Neuronal stem cell (in vitro differentiated cells): ENCODE measurements around the gene KDM5B.
"Not testable (repeated sequence)": the region's sequence is repeated elsewhere in the genome, so short reads cannot be mapped to it uniquely, and the experiment has no call there.

Experiments
- DNase-seq: peaks from one replicate; pipeline ENCODE4 v3.0.0-alpha.2; 2013; ENCODE audit warnings: low spot score
- H2AFZ ChIP-seq: one replicate; pipeline ENCODE4 v1.6.1; 2013; ENCODE audit warnings: mild to moderate bottlenecking, low read length, inconsistent platforms
- H2AK5ac ChIP-seq: 2 replicates; pipeline ENCODE4 v1.6.1; 2013; ENCODE audit warnings: low read depth, mild to moderate bottlenecking, inconsistent platforms, low read length, moderate library complexity, mixed read lengths
- H2BK120ac ChIP-seq: 2 replicates; pipeline ENCODE4 v1.6.1; 2013; ENCODE audit warnings: low read depth, mild to moderate bottlenecking, inconsistent platforms, low read length, moderate library complexity, mixed read lengths
- H2BK12ac ChIP-seq: one replicate; pipeline ENCODE4 v1.6.1; 2013; ENCODE audit warnings: low read length, inconsistent platforms
- H2BK15ac ChIP-seq: 2 replicates; pipeline ENCODE4 v1.6.1; 2013; ENCODE audit warnings: mild to moderate bottlenecking, low read length, inconsistent platforms, mixed read lengths
- H2BK5ac ChIP-seq: one replicate; pipeline ENCODE4 v1.6.1; 2013; ENCODE audit warnings: inconsistent platforms, mild to moderate bottlenecking, low read length, moderate library complexity
- H3K14ac ChIP-seq: one replicate; pipeline ENCODE4 v1.6.1; 2013; ENCODE audit warnings: low read length, inconsistent platforms
- H3K18ac ChIP-seq: 2 replicates; pipeline ENCODE4 v1.6.1; 2013; ENCODE audit warnings: low read length, inconsistent platforms
- H3K23ac ChIP-seq: 2 replicates; pipeline ENCODE4 v1.6.1; 2013; ENCODE audit warnings: low read depth, mild to moderate bottlenecking, mixed read lengths, low read length, inconsistent platforms; ENCODE audit not compliant: poor library complexity
- H3K27ac ChIP-seq: replicated peaks from 3 replicates; pipeline ENCODE4 v1.5.1; 2013; ENCODE audit warnings: low read length, inconsistent platforms
- H3K27me3 ChIP-seq, 3 experiments: 2 replicates each; pipeline ENCODE4 v1.6.1; 2013; ENCODE audit warnings: low read length in 3 of 3, mild to moderate bottlenecking in 2 of 3, inconsistent platforms in 1 of 3, low read depth in 1 of 3, mixed read lengths in 1 of 3, moderate library complexity in 1 of 3; ENCODE audit not compliant: control insufficient read depth in 3 of 3, insufficient read depth in 3 of 3
- H3K36me3 ChIP-seq, 2 donors: replicated peaks in 1 of 2; 2 replicates each; pipeline ENCODE4 v1.6.1; 2013; ENCODE audit warnings: low read length in 2 of 2; ENCODE audit not compliant: control insufficient read depth in 2 of 2, insufficient read depth in 2 of 2
- H3K4ac ChIP-seq: 2 replicates; pipeline ENCODE4 v1.6.1; 2013; ENCODE audit warnings: inconsistent platforms, mild to moderate bottlenecking, low read length, moderate library complexity
- H3K4me1 ChIP-seq, 2 donors: 1 replicate in 1 of 2; 2 replicates in 1 of 2; pipeline ENCODE4 v1.6.1; 2013; ENCODE audit warnings: low read length in 2 of 2, low read depth in 1 of 2; ENCODE audit not compliant: control insufficient read depth in 2 of 2, insufficient read depth in 1 of 2
- H3K4me2 ChIP-seq: one replicate; pipeline ENCODE4 v1.6.1; 2013; ENCODE audit warnings: mild to moderate bottlenecking, low read length, inconsistent platforms; ENCODE audit not compliant: insufficient read depth, poor library complexity, severe bottlenecking
- H3K4me3 ChIP-seq, 2 donors: 2 replicates each; pipeline ENCODE4 v1.5.1; 2013; ENCODE audit warnings: low read length in 2 of 2, mild to moderate bottlenecking in 2 of 2, inconsistent platforms in 1 of 2, moderate library complexity in 1 of 2
- H3K79me1 ChIP-seq: one replicate; pipeline ENCODE4 v1.6.1; 2013; ENCODE audit warnings: low read depth, mild to moderate bottlenecking, inconsistent platforms, low read length, moderate library complexity
- H3K9ac ChIP-seq: one replicate; pipeline ENCODE4 v1.6.1; 2013; ENCODE audit warnings: mild to moderate bottlenecking, low read depth, low read length, inconsistent platforms; ENCODE audit not compliant: poor library complexity
- H3K9me3 ChIP-seq, 2 donors: replicated peaks in 1 of 2; 2 replicates each; pipeline versions ENCODE3 to v1.6.1; 2013; ENCODE audit warnings: low read length in 2 of 2, mild to moderate bottlenecking in 2 of 2, inconsistent platforms in 1 of 2, low read depth in 1 of 2, mixed read lengths in 1 of 2, moderate library complexity in 1 of 2; ENCODE audit not compliant: control insufficient read depth in 2 of 2, insufficient read depth in 1 of 2
- H4K8ac ChIP-seq: one replicate; pipeline ENCODE4 v1.6.1; 2013; ENCODE audit warnings: low read depth, mild to moderate bottlenecking, inconsistent platforms, low read length, moderate library complexity
- H4K91ac ChIP-seq: one replicate; pipeline ENCODE4 v1.6.1; 2013; ENCODE audit warnings: low read length, low read depth, mild to moderate bottlenecking, inconsistent platforms; ENCODE audit not compliant: poor library complexity
- WGBS, 2 donors: extraction: QIAGEN DNeasy Blood & Tissue Kit; methylation state at CpG; one replicate each; pipeline ENCODE4 v1.1.7; 2013; ENCODE audit warnings: missing lambda C conversion rate in 2 of 2, mixed read lengths in 1 of 2; ENCODE audit not compliant: insufficient read length in 2 of 2, insufficient replicate concordance in 1 of 2; ENCODE audit errors: extremely low coverage in 2 of 2; 5-methylcytosine and 5-hydroxymethylcytosine counted together

KDM5B gene

GRCh38 chr1:202723046-202723445 lies 85.2 kb downstream of the KDM5B start:
- not testable (repeated sequence) for H3K79me1 ChIP-seq, H3K23ac ChIP-seq, H3K27ac ChIP-seq, H3K9me3 ChIP-seq, H2BK120ac ChIP-seq, H3K4me3 ChIP-seq, H2AK5ac ChIP-seq, H3K4me2 ChIP-seq, H3K27me3 ChIP-seq, H2BK12ac ChIP-seq, H3K4ac ChIP-seq, DNase-seq, H2BK15ac ChIP-seq, H4K8ac ChIP-seq, H2AFZ ChIP-seq, H3K18ac ChIP-seq, H4K91ac ChIP-seq, H3K14ac ChIP-seq, H2BK5ac ChIP-seq, H3K4me1 ChIP-seq, H3K9ac ChIP-seq
- no CpG with 5 or more reads among the region's 6 CpGs for WGBS, 2 donors
- peaks cover 11 to 43% of the 10 kb centered on the region in 2 donors for H3K36me3 ChIP-seq

- Histone ChIP-seq H3K9ac (no peak overlapping the region), H4K8ac (no peak overlapping the region), H3K23ac (no peak overlapping the region), H3K36me3 (no peaks in the 10 kb centered on the region), H3K4me1 (peaks cover 7 to 9% of the 10 kb centered on the region in 2 donors), H3K4me2 (no peak overlapping the region), H2AK5ac (no peak overlapping the region), H3K27ac (no peak overlapping the region), H3K14ac (no peak overlapping the region), H3K4me3 (no peak overlapping the region), H2BK15ac (no peak overlapping the region), H3K27me3 (peaks cover 0 to 29% (median 5%) of the 10 kb centered on the region in 3 experiments), H2BK12ac (no peak overlapping the region), H2BK5ac (no peak overlapping the region), H2AFZ (no peak overlapping the region), H3K18ac (no peak overlapping the region), H4K91ac (no peak overlapping the region), H2BK120ac (no peak overlapping the region), H3K4ac (no peak overlapping the region), H3K9me3 (no peaks in the 10 kb centered on the region), H3K79me1 (no peaks in the 10 kb centered on the region)
- no CpG with 5 or more reads among the region's 2 CpGs for WGBS, 2 donors
- DNase-seq, result no peak
These were observed 91.6 kb downstream of the KDM5B start for GRCh38 chr1:202716654-202717053.

DNA sequence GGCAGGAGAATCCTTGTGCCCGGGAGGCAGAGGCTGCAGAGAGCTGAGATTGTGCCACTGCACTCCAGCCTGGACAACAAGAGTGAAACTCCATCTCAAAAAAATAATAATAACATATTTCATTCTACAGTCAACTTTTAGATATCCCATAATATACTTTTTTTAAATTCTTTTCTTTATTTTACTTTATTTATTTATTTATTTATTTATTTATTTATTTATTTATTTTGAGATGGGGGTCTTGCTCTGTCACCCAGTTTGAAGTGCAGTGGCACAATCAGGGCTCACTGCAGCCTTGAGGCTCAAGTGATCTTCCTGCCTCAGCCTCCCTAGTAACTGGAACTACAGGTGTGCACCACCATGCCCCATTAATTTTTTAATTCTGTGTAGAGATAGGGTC lies 94.0 kb downstream of the KDM5B start:
- H3K18ac ChIP-seq, H3K4me2 ChIP-seq, H3K23ac ChIP-seq, H2BK120ac ChIP-seq, H2BK15ac ChIP-seq, DNase-seq, H2BK12ac ChIP-seq, H3K27ac ChIP-seq, H4K8ac ChIP-seq, H4K91ac ChIP-seq, H3K4me3 ChIP-seq, H3K14ac ChIP-seq, H3K79me1 ChIP-seq, H3K4ac ChIP-seq, H2AFZ ChIP-seq, H3K36me3 ChIP-seq, H2BK5ac ChIP-seq, H2AK5ac ChIP-seq, H3K9me3 ChIP-seq, H3K9ac ChIP-seq: not testable (repeated sequence)
- H3K4me1 ChIP-seq, result peaks cover 11 to 14% of the 10 kb centered on the region in 2 donors
- peaks cover 7 to 53% (median 28%) of the 10 kb centered on the region in 3 experiments for H3K27me3 ChIP-seq
- no CpG with 5 or more reads among the region's 1 CpG for WGBS, 2 donors

DNA sequence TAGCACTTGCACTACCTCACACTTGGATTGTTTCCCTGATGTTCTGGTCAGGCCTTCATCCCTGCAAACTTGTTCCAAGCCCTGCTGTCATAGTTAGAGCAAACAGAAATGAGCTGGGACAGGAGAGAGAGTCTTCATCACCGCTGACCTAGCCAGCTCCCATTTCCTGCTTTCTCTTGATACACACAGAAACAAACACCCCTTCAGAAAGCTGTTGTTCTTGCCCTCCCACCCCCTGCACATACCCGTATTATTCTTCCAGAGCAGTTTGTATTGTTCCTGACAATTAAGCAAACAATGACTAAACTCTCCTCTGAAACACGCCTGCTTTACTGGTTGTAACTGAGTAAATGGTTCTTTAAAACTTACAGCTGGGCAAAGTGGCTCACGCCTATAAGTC lies 95.1 kb downstream of the KDM5B start:
- no peaks in the 10 kb centered on the region for H3K9me3 ChIP-seq
- H3K4ac ChIP-seq, result no peak overlapping the region
- H2BK5ac ChIP-seq, result no peak overlapping the region
- H4K91ac ChIP-seq, result no peak overlapping the region
- no peaks in the 10 kb centered on the region for H3K79me1 ChIP-seq
- no peak overlapping the region for H3K27ac ChIP-seq
- H2AFZ ChIP-seq, result no peak overlapping the region
- H3K23ac ChIP-seq, result no peak overlapping the region
- no peak overlapping the region for H3K9ac ChIP-seq
- DNase-seq, result no peak
- no peak overlapping the region for H2BK120ac ChIP-seq
- H3K27me3 ChIP-seq, result peaks cover 9 to 64% (median 39%) of the 10 kb centered on the region in 3 experiments
- no CpG with 5 or more reads among the region's 4 CpGs for WGBS, 2 donors
- H3K14ac ChIP-seq, result no peak overlapping the region
- no peak overlapping the region for H2AK5ac ChIP-seq
- H2BK12ac ChIP-seq, result no peak overlapping the region
- no peaks in the 10 kb centered on the region for H3K36me3 ChIP-seq
- H4K8ac ChIP-seq, result no peak overlapping the region
- H3K4me3 ChIP-seq, result no peak overlapping the region
- peaks cover 13 to 14% of the 10 kb centered on the region in 2 donors for H3K4me1 ChIP-seq
- no peak overlapping the region for H3K18ac ChIP-seq
- no peak overlapping the region for H3K4me2 ChIP-seq
- H2BK15ac ChIP-seq, result no peak overlapping the region
